Suprapubic skin (tissue), 4 donors: ENCODE measurements around the gene URAD.

Source experiments
- POLR2A ChIP-seq, 2 donors: fragments of 450-650 bp; IDR thresholded peaks; one replicate each; pipeline ENCODE4 v1.6.1; 2017; ENCODE audit warnings: antibody characterized with exemption in 2 of 2, mild to moderate bottlenecking in 2 of 2, moderate library complexity in 2 of 2
- POLR2AphosphoS5 ChIP-seq, 3 donors: sonication (generic); formaldehyde crosslinking; IDR thresholded peaks; one replicate each; pipeline ENCODE4 v1.6.1; 2017; ENCODE audit warnings: antibody characterized with exemption in 3 of 3
- TF ChIP-seq, protein P1 (sequence below), 2 donors: fragments of 200-600 bp in 1 of 2; fragments of 450-650 bp in 1 of 2; sonication (generic) in 1 of 2; IDR thresholded peaks; one replicate each; pipeline ENCODE4 v1.5.1; 2016 to 2019; ENCODE audit warnings: antibody characterized with exemption in 2 of 2, mild to moderate bottlenecking in 1 of 2, moderate library complexity in 1 of 2

DNA sequence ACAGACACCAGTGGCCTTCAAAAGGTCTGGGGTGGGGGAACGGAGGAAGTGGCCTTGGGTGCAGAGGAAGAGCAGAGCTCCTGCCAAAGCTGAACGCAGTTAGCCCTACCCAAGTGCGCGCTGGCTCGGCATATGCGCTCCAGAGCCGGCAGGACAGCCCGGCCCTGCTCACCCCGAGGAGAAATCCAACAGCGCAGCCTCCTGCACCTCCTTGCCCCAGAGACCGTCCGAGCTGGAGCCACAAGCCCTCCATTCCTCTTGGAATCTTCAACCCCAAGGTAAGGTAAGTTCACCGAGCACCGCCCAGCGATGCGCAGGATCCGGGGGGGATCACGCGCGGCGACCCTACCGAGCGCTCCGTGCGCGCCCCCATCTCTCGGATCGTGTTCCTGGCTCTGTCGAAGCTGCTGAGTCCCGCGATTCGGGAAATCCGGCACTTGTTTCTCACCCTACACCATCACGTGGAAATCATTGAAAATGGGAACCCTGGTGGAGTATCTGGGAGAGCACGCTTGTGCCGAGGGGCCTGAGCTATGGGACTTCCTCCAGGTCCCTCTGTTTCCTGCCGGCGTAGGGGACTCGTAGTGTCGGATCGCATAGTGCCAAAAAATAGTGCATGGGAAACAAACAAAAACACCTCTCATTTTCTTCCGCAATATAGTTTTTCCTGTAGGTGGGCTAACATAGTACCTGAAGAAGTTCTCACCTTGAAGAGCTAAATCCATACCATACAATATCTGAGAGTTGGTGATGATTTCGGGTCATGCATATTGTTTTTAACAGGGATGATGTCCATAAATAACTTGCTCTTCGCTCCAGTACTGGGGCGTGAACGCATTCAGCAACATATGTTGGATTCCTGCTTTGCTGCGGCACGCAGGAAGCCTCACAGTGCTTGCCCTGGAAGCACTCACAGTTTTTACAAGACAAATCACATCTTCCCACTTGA is 59.4 kb downstream of the URAD start:
- TF ChIP-seq, protein P1, sequence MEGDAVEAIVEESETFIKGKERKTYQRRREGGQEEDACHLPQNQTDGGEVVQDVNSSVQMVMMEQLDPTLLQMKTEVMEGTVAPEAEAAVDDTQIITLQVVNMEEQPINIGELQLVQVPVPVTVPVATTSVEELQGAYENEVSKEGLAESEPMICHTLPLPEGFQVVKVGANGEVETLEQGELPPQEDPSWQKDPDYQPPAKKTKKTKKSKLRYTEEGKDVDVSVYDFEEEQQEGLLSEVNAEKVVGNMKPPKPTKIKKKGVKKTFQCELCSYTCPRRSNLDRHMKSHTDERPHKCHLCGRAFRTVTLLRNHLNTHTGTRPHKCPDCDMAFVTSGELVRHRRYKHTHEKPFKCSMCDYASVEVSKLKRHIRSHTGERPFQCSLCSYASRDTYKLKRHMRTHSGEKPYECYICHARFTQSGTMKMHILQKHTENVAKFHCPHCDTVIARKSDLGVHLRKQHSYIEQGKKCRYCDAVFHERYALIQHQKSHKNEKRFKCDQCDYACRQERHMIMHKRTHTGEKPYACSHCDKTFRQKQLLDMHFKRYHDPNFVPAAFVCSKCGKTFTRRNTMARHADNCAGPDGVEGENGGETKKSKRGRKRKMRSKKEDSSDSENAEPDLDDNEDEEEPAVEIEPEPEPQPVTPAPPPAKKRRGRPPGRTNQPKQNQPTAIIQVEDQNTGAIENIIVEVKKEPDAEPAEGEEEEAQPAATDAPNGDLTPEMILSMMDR (IDR thresholded peaks at IDR 0.05) = no peak
- TF ChIP-seq POLR2A (IDR thresholded peaks at IDR 0.05) (no peak), POLR2AphosphoS5 (IDR thresholded peaks at IDR 0.05) (no peak)
